ENCODE results near the gene SNTG2. TPM values are rescaled to one million over a fixed set of nuclear protein-coding genes. Genes with fewer than 3 reads are reported as not detected.

SNTG2 gene
- total RNA-seq, 1 donor from 2014 or later, result 0.47 TPM

DNA sequence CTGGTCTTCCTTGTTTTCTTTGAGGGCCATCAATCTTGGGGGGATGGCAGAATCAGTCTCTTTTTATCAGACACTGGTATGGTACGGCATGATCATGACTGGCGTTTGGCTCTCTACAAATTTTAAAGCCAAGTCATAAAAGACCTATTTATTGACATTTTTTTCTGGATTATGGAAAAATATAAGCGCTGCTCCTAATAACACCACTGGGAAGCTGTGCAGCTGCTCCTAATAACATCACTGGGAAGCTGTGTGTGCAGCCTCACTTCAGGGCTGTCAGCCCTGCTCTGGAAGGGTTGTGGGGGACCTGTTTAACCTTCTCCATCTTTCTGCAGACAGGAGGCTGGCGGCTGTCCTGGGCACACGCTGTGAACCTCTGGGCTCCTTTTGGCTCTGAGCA is 88.9 kb downstream of the SNTG2 start:
- Histone ChIP-seq H3K27me3 (ENCODE audit: low read depth) (peaks cover 11% of the 10 kb centered on the region), H3K4me1 (no peaks in the 10 kb centered on the region), H3K27ac (replicated peaks) (no peak overlapping the region), H3K9me3 (replicated peaks) (peaks cover 22% of the 10 kb centered on the region), H3K36me3 (no peaks in the 10 kb centered on the region), H3K4me3 (no peak overlapping the region)
- no peak for DNase-seq
- intact Hi-C loops (cut with micrococcal nuclease), result no loop called here
- TF ChIP-seq, protein P1, sequence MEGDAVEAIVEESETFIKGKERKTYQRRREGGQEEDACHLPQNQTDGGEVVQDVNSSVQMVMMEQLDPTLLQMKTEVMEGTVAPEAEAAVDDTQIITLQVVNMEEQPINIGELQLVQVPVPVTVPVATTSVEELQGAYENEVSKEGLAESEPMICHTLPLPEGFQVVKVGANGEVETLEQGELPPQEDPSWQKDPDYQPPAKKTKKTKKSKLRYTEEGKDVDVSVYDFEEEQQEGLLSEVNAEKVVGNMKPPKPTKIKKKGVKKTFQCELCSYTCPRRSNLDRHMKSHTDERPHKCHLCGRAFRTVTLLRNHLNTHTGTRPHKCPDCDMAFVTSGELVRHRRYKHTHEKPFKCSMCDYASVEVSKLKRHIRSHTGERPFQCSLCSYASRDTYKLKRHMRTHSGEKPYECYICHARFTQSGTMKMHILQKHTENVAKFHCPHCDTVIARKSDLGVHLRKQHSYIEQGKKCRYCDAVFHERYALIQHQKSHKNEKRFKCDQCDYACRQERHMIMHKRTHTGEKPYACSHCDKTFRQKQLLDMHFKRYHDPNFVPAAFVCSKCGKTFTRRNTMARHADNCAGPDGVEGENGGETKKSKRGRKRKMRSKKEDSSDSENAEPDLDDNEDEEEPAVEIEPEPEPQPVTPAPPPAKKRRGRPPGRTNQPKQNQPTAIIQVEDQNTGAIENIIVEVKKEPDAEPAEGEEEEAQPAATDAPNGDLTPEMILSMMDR (IDR thresholded peaks at IDR 0.05; ENCODE audit: borderline replicate concordance), result no peak

DNA sequence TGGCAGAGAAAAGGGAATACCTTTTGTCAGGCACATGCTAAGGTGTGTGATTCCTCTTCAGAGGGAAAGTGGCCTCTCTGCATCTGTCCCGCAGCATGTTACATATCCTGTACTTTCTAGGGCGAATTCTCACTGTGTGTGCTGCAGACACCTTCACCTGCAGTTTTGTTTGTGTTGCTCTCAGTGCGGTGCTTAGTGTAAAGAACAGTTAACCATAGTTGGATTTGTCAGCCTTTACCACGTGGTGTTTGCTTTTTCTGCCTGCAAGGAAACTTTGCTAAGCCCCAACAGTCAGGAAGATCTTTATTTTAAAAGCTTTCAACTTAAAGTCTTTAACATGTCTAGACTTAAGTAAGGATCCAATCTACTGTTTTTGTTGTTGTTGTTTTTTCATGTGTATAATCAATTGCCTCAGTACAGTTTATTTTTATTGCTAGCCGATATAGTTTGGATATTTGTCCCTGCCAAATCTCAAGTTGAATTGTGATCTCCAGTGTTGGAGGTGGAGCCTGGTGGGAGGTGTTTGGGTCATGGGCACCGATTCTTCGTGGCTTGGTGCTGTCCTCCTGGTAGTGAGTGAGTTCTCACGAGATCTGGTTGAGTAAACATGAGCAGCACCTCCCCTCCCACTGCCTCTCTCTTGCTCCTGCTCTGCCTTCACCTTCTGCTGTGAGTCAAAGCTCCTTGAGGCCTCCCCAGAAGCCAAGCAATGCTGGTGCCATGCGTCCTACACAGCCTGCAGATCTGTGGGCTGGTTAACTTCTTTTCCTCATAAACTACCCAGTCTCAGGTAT is 90.6 kb downstream of the SNTG2 start:
- no peak overlapping the region for H3K27ac ChIP-seq (replicated peaks)
- peaks cover 28% of the 10 kb centered on the region for H3K9me3 ChIP-seq (replicated peaks)
- H3K4me3 ChIP-seq, result no peak overlapping the region
- peaks cover 11% of the 10 kb centered on the region for H3K27me3 ChIP-seq (ENCODE audit: low read depth)
- TF ChIP-seq, protein P1 (IDR thresholded peaks at IDR 0.05; ENCODE audit: borderline replicate concordance), result no peak
- H3K36me3 ChIP-seq, result no peaks in the 10 kb centered on the region
- H3K4me1 ChIP-seq, result no peaks in the 10 kb centered on the region
- intact Hi-C loops (cut with micrococcal nuclease), result no loop called here
- DNase-seq, result no peak

DNA sequence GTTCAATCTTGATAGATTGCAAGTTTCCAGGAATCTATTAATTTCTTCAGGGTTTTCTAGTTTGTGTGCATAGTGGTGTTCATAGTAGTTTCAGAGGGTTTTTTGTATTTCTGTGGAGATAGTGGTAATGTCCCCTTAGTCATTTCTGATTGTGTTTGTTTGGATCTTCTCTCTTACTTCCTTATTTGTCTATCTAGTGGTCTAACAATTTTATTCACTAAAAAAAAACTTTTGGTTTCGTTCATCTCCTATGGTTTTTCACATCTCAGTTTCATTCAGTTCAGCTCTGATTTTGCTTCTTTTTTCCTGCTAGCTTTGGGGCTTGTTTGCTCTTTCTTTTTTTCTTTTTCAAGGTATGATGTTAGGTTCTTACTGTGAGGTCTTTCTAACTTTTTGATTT is 94.5 kb downstream of the SNTG2 start:
- intact Hi-C loops (cut with micrococcal nuclease), result no loop called here
- H3K27ac ChIP-seq (replicated peaks), result no peak overlapping the region
- peaks cover 53% of the 10 kb centered on the region for H3K9me3 ChIP-seq (replicated peaks)
- no peak overlapping the region for H3K4me3 ChIP-seq
- no peaks in the 10 kb centered on the region for H3K27me3 ChIP-seq (ENCODE audit: low read depth)
- no peak for DNase-seq
- no peaks in the 10 kb centered on the region for H3K4me1 ChIP-seq
- H3K36me3 ChIP-seq, result no peaks in the 10 kb centered on the region
- TF ChIP-seq, protein P1 (IDR thresholded peaks at IDR 0.05; ENCODE audit: borderline replicate concordance), result no peak

DNA sequence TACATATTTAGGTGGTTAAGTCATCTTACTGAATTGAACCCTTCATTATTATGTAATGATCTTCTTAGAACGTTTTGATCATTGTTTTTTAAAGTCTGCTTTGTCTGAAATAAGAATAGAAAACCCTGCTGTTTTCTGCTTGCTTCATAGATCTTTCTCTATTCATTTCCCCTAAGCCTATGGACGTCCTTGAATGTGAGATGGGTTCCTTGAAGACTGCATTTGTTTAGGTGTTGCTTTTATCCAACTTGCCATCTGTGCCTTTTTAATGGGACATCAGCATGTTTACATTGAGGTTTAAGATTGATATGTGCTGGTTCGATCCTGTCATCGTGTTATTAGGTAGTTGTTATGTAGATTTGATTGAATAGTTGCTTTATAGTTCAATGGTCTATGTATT is 95.4 kb downstream of the SNTG2 start:
- no peaks in the 10 kb centered on the region for H3K36me3 ChIP-seq
- H3K4me1 ChIP-seq, result no peaks in the 10 kb centered on the region
- no peak overlapping the region for H3K27ac ChIP-seq (replicated peaks)
- intact Hi-C loops (cut with micrococcal nuclease), result no loop called here
- H3K4me3 ChIP-seq, result no peak overlapping the region
- H3K9me3 ChIP-seq (replicated peaks), result peaks cover 53% of the 10 kb centered on the region
- DNase-seq, result no peak
- H3K27me3 ChIP-seq (ENCODE audit: low read depth), result no peaks in the 10 kb centered on the region
- TF ChIP-seq, protein P1 (IDR thresholded peaks at IDR 0.05; ENCODE audit: borderline replicate concordance), result no peak

DNA sequence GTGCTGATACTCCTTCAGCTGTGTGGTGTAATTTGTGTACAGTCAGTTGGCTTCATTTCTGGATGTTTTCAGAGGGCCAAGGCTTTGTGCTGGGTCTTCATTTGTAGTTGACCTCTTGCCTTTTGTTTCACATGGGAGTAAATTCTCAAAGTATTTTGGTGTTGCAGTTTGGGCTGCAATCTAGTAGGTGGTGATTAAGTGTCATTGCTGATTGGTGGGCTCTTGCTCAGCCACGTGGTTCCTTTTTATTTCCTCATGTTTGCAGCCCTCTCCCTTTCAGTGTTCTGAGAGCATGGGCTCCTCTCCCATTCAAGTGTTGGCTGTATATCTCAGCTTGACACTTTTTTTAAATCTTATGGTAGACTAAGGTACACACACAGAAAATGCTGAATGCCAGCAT is 96.8 kb downstream of the SNTG2 start:
- TF ChIP-seq, protein P1 (IDR thresholded peaks at IDR 0.05; ENCODE audit: borderline replicate concordance), result no peak
- intact Hi-C loops (cut with micrococcal nuclease), result no loop called here

More for the DNA sequence above, 96.8 kb downstream of the SNTG2 start:
- Histone ChIP-seq H3K27me3 (ENCODE audit: low read depth) (no peaks in the 10 kb centered on the region), H3K4me3 (no peak overlapping the region), H3K27ac (replicated peaks) (no peak overlapping the region), H3K9me3 (replicated peaks) (peaks cover 52% of the 10 kb centered on the region), H3K4me1 (no peaks in the 10 kb centered on the region), H3K36me3 (no peaks in the 10 kb centered on the region)
- no peak for DNase-seq

All from left ventricle myocardium inferior (tissue), 1 donor.